Esophagus squamous epithelium (tissue), 5 donors: Measurements from ENCODE around the gene ANLN. TPM values are rescaled to one million over a fixed set of nuclear protein-coding genes. Genes with fewer than 3 reads are reported as not detected.

ENCODE experiments used
- DNase-seq: peaks from one replicate; lab custom pipeline; 2025; lab: John Stamatoyannopoulos, UW
- H3K27ac ChIP-seq, 4 donors: fragments of 200-600 bp; sonication (generic); one replicate each; pipeline ENCODE4 v1.5.1; 2016 to 2019; ENCODE audit warnings: mild to moderate bottlenecking in 1 of 4
- H3K27me3 ChIP-seq, 4 donors: fragments of 200-600 bp; sonication (generic); 1 replicate in 3 of 4; 2 replicates in 1 of 4; pipeline versions ENCODE4 v1.5.1 to v1.6.0; 2017 to 2021; ENCODE audit warnings: antibody characterized with exemption in 1 of 4
- H3K36me3 ChIP-seq, 3 donors: fragments of 200-600 bp; sonication (generic); one replicate each; pipeline ENCODE4 v1.5.1; 2016 to 2019
- H3K4me1 ChIP-seq, 3 donors: fragments of 200-600 bp; sonication (generic); one replicate each; pipeline ENCODE4 v1.5.1; 2017 to 2019
- H3K4me3 ChIP-seq, 4 donors: fragments of 200-600 bp; sonication (generic); 1 replicate in 3 of 4; 2 replicates in 1 of 4; pipeline ENCODE4 v1.5.1; 2016 to 2019; ENCODE audit warnings: mild to moderate bottlenecking in 2 of 4, moderate library complexity in 1 of 4
- H3K9me3 ChIP-seq, 3 donors: fragments of 200-600 bp; sonication (generic); one replicate each; pipeline ENCODE4 v1.5.1; 2016 to 2019
- POLR2A ChIP-seq, 4 donors: fragments of 450-650 bp; IDR thresholded peaks; one replicate each; pipeline ENCODE4 v1.6.1; 2017; ENCODE audit warnings: antibody characterized with exemption in 4 of 4, mild to moderate bottlenecking in 4 of 4, moderate library complexity in 3 of 4
- WGBS, 2 donors: methylation state at CpG; one replicate each; pipeline ENCODE4 v1.1.5; 2018; 5-methylcytosine and 5-hydroxymethylcytosine counted together
- intact Hi-C: fragments of 100-400 bp; cut with DNase I; formaldehyde crosslinking; loops from one replicate; pipeline ENCODE4 v1.15.0; 2022
- total RNA-seq, 4 donors: library from RNA; depleted of rRNA; stranded (reverse); fragments of >200 nt; gene quantifications; one replicate each; pipeline ENCODE4 v1.1.0, GENCODE V29; 2016
- TF ChIP-seq, protein P1 (sequence below), 6 experiments: fragments of 450-650 bp in 4 of 6; fragments of 200-600 bp in 2 of 6; sonication (generic) in 2 of 6; IDR thresholded peaks; one replicate each; pipeline ENCODE4 v1.5.1; 2016 to 2019; ENCODE audit warnings: antibody characterized with exemption in 6 of 6, mild to moderate bottlenecking in 4 of 6, moderate library complexity in 4 of 6
- donor health status: DM: yes; HTN: yes; CAD: no.

The ANLN gene
- total RNA-seq, 4 donors from 2014 or later = 16.6 to 67.9 (median 25.0) TPM

DNA sequence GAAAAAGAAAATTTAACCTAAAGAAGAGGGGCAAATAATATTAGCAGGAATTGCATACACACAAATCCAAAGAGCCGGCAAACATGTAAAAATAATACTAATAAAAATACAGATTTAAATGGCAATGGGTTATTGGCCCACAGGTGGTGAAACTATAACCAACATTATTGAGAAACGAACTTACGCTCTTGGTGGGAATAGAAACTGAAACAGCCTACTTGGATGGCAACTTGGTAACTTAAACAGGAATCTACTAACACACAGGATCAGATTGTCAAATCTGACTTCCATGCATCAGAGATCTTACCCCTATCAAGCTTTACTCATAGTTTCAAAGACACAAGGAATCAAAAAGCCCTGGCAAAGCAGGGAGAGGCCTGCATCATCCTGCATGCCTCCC, 66.5 kb downstream of the ANLN start:
- no peak overlapping the region for H3K4me3 ChIP-seq
- no peaks in the 10 kb centered on the region for H3K27me3 ChIP-seq
- no peak for TF ChIP-seq POLR2A (IDR thresholded peaks at IDR 0.05)
- TF ChIP-seq, protein P1, sequence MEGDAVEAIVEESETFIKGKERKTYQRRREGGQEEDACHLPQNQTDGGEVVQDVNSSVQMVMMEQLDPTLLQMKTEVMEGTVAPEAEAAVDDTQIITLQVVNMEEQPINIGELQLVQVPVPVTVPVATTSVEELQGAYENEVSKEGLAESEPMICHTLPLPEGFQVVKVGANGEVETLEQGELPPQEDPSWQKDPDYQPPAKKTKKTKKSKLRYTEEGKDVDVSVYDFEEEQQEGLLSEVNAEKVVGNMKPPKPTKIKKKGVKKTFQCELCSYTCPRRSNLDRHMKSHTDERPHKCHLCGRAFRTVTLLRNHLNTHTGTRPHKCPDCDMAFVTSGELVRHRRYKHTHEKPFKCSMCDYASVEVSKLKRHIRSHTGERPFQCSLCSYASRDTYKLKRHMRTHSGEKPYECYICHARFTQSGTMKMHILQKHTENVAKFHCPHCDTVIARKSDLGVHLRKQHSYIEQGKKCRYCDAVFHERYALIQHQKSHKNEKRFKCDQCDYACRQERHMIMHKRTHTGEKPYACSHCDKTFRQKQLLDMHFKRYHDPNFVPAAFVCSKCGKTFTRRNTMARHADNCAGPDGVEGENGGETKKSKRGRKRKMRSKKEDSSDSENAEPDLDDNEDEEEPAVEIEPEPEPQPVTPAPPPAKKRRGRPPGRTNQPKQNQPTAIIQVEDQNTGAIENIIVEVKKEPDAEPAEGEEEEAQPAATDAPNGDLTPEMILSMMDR (IDR thresholded peaks at IDR 0.05) = no peak
- no peaks in the 10 kb centered on the region for H3K9me3 ChIP-seq
- intact Hi-C loops = no loop called here
- H3K27ac ChIP-seq = no peak overlapping the region
- peaks cover 0 to 17% (median 0%) of the 10 kb centered on the region in 3 donors for H3K36me3 ChIP-seq
- WGBS, 2 donors = 71 to 84% methylated on average over 3 of the region's 3 CpGs
- no peak for DNase-seq
- H3K4me1 ChIP-seq = no peaks in the 10 kb centered on the region

DNA sequence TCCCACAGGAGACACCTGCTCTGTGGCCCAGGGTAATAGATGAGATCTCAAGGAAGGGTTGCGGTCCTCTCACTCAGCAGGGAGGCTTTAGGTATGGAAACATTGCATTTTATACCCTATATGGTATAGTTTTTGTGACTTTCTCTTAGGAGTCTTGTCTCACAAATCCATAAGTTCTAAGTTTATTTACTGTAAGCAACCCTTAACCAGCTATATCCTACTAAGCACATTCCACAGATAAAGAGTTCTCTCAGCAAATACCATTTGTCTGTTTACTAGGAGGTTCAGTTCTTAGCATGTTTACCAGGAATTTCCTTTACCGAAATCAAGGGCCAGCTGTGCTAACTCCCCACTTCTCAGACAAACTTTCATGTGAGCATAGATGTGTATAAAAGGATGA, 66.9 kb downstream of the ANLN start:
- Histone ChIP-seq H3K9me3 (no peaks in the 10 kb centered on the region), H3K27me3 (no peaks in the 10 kb centered on the region), H3K4me3 (no peak overlapping the region), H3K36me3 (peaks cover 0 to 16% (median 0%) of the 10 kb centered on the region in 3 donors), H3K4me1 (no peaks in the 10 kb centered on the region), H3K27ac (no peak overlapping the region)
- WGBS, 2 donors = 92 to 93% methylated on average over 2 of the region's 2 CpGs
- no peak for DNase-seq
- intact Hi-C loops = no loop called here
- TF ChIP-seq POLR2A (IDR thresholded peaks at IDR 0.05) = no peak
- TF ChIP-seq, protein P1 (IDR thresholded peaks at IDR 0.05) = no peak

DNA sequence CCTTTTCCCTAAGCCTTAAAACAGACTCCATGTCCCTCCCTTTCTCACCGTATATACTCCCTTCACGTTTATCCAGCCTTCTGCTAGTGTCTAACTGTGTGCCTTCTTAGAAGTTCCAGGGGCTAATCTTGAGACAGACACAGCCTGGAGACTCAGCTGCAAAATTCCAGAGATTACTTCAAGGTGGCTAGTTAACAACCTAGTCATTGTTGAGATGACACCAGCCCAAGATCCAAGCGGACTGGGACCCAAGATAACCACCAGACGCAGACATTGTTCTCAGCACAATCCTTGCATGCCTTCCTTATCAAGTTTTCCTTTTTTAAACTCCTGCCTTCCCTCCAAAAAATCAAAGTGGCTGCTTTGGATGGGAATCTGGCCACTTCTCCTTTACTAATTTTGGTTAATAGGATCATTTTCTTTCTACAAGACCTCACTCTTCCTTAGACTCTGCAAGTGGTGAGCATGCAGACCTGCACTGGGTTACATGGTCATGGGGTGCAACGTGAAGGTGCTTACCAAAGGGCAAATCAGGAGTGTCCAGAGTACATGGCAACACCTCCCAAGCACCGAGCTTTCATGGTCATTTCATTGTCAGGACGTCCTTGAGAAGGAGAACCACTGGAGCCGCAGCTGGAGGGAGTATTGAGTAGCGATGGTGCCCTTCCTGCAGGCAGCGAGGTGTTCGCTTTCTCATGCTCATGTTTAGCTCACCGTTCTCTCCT, 69.7 kb downstream of the ANLN start:
- intact Hi-C loops = no loop called here
- TF ChIP-seq POLR2A (IDR thresholded peaks at IDR 0.05) = no peak
- TF ChIP-seq, protein P1 (IDR thresholded peaks at IDR 0.05) = no peak
- WGBS, 2 donors = 84% methylated on average over 10 to 11 of the region's 12 CpGs

DNA sequence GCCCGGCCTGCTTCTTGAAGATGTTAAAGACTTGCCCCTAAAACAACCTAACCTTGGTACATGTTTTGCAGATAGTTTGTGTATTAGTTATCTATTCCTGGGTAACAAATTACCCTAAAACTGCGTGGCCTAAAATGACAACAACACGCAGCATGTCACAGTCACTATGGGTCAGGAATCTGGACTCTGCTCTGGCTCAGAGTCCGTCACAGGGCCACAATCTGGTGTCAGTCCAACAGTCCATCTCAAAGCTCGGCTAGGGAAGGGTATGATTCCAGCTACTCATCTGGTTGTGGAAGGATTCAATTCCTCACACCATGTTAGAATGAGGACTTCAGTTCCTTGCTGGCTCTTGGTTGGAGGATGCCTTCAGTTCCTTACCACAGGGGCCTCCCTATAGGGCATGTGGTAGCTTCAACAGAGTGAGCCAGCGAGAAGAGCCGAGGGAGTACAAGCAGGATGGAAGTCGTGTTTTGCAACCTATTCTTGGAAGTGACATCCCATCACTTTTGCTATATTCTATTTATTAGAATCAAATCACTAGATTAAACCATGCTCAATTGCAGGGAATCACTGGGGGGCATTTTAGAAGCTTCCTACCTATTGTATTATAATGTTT, 71.3 kb downstream of the ANLN start:
- TF ChIP-seq POLR2A (IDR thresholded peaks at IDR 0.05) = no peak
- TF ChIP-seq, protein P1 (IDR thresholded peaks at IDR 0.05) = no peak
- H3K4me1 ChIP-seq = no peaks in the 10 kb centered on the region
- H3K27ac ChIP-seq = no peak overlapping the region
- no peak for DNase-seq
- H3K9me3 ChIP-seq = no peaks in the 10 kb centered on the region
- WGBS, 2 donors = 85 to 93% methylated on average over 7 of the region's 8 CpGs
- no peaks in the 10 kb centered on the region for H3K36me3 ChIP-seq
- intact Hi-C loops = no loop called here
- H3K27me3 ChIP-seq = no peaks in the 10 kb centered on the region
- no peak overlapping the region for H3K4me3 ChIP-seq

More for the DNA sequence above, 69.7 kb downstream of the ANLN start:
- H3K4me3 ChIP-seq = no peak overlapping the region
- no peaks in the 10 kb centered on the region for H3K36me3 ChIP-seq
- H3K27ac ChIP-seq = no peak overlapping the region
- no peaks in the 10 kb centered on the region for H3K9me3 ChIP-seq
- no peak for DNase-seq
- H3K27me3 ChIP-seq = no peaks in the 10 kb centered on the region
- H3K4me1 ChIP-seq = no peaks in the 10 kb centered on the region

DNA sequence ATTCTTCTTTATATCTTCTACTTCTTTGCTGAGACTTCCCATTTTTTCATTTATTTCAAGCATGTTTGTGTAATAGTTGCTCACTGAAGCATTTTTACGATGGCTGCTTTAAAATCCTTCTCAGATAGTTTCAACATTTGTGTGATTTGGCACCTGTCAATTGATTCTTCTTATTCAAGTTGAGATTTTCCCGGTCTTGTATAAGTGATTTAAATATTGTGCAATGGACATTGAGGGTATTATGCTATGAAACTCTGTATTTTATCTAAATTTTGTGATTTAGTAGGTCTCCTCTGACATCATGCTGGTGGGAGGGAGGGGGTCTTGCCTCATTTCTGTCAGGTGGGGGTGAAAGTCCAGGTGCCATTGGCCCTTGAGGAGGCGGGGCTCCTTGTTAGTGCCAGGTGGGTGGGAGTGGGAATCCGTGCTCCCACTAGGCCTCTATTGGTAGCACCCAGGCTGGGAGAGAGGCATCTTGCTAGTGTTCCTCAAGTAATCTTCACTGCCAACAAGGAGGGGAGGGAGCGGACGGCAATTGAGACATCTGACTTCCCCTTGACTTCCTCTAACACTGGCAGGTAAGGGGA, 73.0 kb downstream of the ANLN start:
- DNase-seq = no peak
- Histone ChIP-seq H3K4me1 (no peaks in the 10 kb centered on the region), H3K9me3 (no peaks in the 10 kb centered on the region), H3K36me3 (no peaks in the 10 kb centered on the region), H3K27ac (no peak overlapping the region), H3K4me3 (no peak overlapping the region), H3K27me3 (no peaks in the 10 kb centered on the region)
- 82 to 87% methylated on average over 6 of the region's 6 CpGs for WGBS, 2 donors
- no peak for TF ChIP-seq POLR2A (IDR thresholded peaks at IDR 0.05)
- TF ChIP-seq, protein P1 (IDR thresholded peaks at IDR 0.05) = no peak
- intact Hi-C loops = no loop called here
